GM18511 (cell line): ENCODE results near the gene ADCK1.
A peak's percentile ranks its signal among the peaks of the same experiment; 100 is the strongest.
"Not testable (repeated sequence)": the region's sequence is repeated elsewhere in the genome, so short reads cannot be mapped to it uniquely, and the experiment has no call there.

ENCODE experiments used
- ATAC-seq: cut with Tn5 transposase; IDR thresholded peaks from one replicate; pipeline ENCODE4 v1.9.1; 2021; ENCODE audit warnings: mild to moderate bottlenecking, moderate library complexity; ENCODE audit not compliant: unreplicated experiment

The ADCK1 gene

DNA sequence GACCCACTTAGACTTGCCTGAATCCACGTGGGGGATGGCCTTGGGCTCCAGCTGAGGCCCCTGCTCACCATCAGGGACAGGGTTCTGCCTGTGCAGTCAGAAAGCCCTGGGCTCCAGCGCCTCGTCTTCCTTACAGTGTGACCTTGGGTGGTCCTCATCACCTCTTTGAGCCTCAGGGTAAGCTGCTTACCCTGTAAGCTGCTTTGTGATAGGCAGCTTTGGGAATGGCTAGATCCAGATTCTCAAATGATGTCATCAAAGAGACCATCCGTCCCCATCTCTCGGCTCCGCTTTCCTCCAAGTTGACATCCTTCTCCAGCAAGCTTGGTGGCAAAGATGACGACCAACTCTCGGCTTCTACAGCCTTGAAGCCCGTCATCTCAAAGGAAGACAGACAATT, 127.0 kb downstream of the ADCK1 start:
- ATAC-seq = no peak

- no peak for ATAC-seq
These were observed 131.5 kb downstream of the ADCK1 start for GRCh38 chr14:77931441-77931840.

- no peak for ATAC-seq
These were observed 136.3 kb downstream of the ADCK1 start for GRCh38 chr14:77936138-77936639.

DNA sequence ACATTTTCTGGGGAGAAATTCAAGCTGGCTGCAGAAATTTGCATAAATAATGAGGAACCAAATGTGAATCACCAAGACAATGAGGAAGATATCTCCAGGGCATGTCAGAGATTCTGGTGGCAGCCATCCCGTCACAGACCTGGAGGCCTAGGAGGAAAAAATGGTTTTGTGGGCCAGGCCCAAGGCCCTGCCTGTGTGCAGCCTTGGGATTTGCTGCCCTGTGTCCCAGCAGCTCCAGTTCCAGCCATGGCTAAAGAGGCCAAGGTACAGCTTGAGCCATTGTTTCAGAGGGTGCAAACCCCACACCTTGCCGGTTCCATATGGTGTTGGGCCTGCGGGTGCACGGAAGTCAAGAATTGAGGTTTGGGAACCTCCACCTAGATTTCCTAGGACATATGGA, 147.5 kb downstream of the ADCK1 start:
- ATAC-seq = no peak

DNA sequence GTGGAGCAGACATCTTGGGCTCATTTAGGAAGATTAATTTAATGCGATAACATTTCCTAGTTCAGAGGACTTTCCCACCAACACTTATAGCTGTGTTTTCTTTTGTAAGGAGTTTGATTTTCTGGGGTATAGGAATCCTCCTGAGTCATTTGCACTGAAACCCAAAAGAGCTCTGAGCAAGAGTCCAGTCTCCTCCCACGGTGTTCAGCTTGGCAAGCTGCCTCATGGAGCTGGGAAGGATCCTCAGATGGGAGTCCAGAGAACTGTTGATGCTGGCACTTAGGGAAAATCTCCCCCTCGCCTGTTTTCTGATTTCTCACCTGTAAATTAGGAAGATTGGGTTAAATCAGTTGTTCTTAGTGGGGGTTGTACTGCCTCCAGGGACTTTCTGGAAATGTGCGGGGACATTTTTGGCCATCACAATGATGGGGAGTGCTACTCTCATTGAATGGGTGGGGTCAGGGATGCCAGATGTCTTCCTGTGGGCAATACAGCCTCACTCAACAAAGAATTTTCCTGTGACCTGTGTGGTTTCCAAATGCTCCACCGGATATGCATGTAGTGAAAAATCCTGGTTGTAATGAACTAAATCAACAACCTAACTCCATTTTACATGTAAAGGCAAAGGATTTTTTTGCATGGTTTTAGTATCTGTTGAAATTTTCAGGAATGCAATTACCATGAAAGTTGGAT, 150.6 kb downstream of the ADCK1 start:
- ATAC-seq = no peak

- no peak for ATAC-seq
These were observed 156.0 kb downstream of the ADCK1 start for GRCh38 chr14:77955816-77956484.

DNA sequence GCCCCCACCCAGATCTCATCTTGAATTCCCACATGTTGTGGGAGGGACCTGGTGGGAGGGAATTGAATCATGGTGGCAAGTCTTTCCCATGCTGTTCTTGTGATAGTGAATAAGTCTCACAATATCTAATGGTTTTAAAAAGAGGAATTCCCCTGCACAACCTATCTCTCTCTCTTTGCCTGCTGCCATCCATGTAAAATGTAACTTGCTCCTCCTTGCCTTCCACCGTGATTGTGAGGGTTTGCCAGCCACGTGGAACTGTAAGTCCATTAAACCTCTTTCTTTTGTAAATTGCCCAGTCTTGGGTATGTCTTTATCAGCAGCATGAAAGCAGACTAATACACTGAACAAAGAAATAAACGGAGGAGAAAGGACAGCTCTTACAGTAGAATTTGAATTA, 159.8 kb downstream of the ADCK1 start:
- not testable (repeated sequence) for ATAC-seq

DNA sequence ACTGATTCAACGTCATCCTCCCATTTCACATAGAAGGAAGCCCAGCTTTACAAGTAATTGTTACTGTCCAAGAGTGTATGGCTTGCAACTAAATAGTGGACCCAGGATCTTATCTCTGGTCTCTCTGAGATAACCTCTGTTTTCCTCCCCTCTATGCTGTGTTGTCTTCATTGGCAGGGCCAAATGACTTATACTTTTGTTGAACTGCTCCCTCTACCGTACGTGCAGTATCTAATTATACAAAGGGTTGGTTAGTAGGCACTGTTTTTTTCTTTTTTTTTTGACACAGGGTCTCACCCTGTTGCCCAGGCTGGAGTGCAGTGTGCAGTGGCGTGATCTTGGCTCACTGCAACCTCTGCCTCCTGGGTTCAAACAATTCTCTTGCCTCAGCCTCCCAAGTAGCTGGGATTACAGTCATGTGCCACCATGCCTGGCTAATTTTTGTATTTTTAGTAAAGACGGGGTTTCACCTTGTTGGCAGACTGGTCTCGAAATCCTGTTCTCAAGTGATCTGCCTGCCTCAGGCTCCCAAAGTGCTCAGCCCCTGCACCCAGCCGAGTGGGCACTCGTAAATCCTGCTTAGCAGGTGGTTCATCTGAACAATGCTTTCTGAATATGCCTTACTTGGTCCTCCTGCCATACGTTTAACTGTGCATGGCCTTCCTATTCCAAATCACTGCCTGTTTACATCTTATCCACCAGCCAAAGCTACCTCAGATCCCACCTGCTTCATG, 162.1 kb downstream of the ADCK1 start:
- ATAC-seq = no peak

- no peak for ATAC-seq
These were observed 163.0 kb downstream of the ADCK1 start for GRCh38 chr14:77962731-77963520.

GRCh38 chr14:77964586-77964985, 164.7 kb downstream of the ADCK1 start:
- no peak for ATAC-seq

DNA sequence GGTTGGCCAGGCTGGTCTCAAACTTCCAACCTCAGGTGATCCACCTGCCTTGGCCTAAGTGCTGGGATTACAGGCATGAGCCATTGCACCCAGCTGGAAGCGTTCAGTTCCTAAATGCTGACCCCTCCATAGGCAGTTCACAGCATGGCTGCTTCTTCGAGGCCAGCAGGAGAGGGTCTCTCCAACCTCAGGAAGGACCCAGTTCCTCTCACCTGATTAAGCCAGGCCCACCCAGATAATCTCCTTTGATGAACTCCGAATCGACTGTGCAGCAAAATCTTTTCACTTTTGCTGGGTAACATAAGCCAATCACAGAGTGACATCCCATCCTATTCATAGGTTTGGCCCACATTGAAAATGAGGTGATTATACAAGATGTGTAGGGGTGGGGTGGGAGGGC, 165.1 kb downstream of the ADCK1 start:
- no peak for ATAC-seq

- peak; percentile 81 for ATAC-seq
These were observed 166.1 kb downstream of the ADCK1 start for GRCh38 chr14:77965919-77966435.

- ATAC-seq = no peak
These were observed 167.2 kb downstream of the ADCK1 start for GRCh38 chr14:77967110-77967509.

DNA sequence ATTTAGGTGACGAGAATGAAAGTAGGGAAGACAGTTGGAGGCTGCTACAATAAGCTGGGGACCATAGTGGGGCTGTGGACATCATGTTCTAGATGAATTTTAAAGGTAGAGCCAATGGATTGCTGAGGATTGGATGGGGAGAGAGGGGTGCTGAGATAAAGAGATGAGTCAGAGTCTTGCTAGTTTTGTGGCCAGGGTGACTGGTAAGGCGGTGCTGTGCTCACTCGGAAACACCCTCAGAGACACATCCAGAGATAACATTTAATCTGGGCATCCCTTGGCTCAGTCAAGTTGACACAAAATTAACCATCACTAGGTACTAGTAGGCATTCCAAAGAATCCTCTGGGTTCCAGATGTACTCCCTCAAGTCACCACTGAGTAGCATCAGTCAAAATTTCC, 170.7 kb downstream of the ADCK1 start:
- ATAC-seq = no peak

DNA sequence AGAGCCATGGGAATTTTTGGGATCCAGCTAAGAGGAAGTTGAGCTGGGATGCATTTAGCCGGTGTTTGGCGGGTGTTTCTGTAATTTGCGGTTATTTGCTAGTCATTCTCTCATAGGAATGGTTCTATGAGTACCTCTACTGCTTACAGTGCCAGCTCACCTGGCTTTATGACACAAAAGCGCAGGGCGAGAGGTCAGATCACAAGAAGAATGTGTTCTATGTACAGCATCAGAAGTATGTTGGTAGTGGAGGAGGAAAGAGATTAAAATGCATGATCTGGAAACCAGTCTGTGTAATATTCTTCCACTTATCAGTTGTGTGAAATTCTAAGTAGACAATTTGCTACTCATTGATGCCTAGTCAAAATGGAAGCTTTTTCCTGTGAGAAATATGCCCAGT, 173.3 kb downstream of the ADCK1 start:
- ATAC-seq = no peak

DNA sequence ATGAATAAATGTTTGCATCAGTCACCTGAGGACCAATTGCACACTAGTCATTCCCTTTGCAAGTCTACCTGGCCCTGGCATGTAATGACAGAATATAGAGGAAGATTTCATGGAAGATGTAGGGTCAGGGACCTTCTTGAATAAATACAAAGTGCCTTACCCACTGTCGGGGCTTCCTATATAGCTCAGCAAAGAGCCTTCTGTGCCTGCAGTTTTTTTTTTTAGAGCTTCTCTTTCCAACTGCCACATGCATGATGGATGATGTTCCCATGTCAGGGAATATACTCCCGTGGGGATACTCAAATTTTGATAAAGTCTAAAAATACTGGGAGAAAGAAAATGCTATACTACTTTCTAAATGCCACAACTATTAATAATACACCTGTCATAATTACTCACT, 176.7 kb downstream of the ADCK1 start:
- no peak for ATAC-seq

DNA sequence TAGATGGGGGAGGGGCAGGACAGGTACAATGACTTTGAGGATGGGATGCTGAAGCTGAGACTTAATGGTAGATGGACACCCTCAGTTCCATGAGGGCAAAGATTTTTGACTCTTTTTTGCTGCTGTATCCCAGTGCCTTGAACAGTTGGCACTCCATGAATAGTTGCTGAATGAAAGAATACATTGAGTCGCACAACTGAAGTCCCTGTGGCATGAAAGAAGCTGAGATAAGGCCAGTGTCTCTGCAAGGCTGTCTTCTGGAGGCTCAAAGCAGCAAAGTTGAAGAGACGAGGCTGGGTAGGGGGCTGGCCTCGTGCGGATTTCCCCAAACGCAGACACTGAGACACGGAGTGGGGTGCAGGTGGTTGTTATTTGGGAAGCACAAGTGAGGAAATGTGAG, 179.3 kb downstream of the ADCK1 start:
- no peak for ATAC-seq

DNA sequence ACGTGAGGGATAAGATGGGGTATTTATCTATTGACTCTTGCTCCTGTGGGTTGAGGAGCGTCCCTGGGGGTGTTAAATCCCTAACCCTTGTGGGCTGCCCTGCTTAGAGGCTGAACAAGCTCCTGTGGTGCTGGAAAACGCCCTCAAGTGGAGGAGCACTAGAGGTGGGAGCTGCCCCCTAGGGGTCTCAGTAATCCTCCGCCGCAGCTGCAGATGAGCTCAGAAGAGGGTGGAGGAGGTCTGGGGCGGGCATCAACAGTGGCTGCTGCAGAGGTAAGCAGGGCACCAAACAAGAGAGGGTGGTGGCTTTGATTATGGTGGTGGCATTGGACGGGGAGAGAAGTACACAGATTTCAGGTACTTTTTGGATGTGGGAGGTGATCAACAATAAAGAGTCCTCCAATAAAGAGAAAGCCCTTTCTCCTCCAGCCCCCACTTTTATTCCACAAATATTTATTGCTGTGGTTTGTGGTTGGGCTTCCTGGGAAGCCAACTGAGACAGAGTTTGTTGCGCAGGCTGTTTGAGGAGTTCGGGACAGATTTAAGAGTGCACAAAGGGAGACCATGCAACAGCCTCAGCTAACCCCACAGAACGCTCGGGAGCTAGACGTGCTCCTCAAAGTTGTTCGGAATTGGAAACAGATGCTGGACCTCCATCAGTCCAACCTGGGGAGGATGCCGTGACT, 179.9 kb downstream of the ADCK1 start:
- no peak for ATAC-seq

DNA sequence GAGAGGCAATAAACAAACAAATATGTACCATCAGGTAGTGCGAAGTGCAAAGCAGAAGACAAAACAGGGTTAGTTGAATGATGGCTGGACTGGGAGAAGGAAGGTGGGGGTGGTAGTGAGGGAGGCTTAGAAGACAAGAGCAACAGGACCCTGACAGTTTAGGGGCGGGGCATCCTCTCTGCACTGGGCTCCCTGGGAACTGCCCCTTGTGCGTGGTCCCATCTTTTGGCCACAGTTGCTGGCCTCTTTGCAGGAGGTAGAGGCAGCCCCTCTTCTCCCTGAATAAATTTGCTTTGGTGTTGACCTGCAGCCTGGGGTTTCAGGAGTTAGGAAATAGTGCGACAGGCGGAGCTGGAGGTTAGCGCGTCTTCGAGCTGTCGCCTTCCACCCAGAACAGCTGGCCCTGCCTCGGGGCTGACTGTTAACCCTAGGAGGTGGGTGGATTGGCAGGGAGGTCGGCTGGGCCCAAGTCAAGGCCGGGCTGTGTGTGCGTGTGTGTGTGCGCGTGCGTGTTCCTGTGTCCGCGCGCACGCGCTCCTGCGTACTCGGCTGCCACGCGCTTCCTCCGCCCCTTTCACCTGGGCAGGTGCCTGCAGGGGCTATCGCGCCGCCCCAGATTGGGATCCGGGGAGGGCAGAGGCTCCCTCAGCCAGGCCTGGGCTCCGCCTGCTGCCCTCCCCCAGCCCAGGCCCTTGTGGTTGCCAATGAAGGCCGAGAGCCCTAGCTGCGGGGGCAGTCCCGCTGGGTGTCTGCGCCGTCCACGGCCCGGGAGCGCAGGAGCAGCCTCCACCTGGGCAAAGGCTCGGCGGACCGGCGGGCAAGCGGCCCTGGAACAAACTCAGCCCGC, 180.8 kb downstream of the ADCK1 start:
- no peak for ATAC-seq
